ENCODE data around the gene NDFIP2. TPM values are rescaled to one million over a fixed set of nuclear protein-coding genes. Genes with fewer than 3 reads are reported as not detected.

NDFIP2 gene, protein sequence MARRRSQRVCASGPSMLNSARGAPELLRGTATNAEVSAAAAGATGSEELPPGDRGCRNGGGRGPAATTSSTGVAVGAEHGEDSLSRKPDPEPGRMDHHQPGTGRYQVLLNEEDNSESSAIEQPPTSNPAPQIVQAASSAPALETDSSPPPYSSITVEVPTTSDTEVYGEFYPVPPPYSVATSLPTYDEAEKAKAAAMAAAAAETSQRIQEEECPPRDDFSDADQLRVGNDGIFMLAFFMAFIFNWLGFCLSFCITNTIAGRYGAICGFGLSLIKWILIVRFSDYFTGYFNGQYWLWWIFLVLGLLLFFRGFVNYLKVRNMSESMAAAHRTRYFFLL
- total RNA-seq (2022; extraction: Qiagen RNA extraction) = 16.7 to 21.8 TPM (median 19.1 TPM) in 5 replicates

DNA sequence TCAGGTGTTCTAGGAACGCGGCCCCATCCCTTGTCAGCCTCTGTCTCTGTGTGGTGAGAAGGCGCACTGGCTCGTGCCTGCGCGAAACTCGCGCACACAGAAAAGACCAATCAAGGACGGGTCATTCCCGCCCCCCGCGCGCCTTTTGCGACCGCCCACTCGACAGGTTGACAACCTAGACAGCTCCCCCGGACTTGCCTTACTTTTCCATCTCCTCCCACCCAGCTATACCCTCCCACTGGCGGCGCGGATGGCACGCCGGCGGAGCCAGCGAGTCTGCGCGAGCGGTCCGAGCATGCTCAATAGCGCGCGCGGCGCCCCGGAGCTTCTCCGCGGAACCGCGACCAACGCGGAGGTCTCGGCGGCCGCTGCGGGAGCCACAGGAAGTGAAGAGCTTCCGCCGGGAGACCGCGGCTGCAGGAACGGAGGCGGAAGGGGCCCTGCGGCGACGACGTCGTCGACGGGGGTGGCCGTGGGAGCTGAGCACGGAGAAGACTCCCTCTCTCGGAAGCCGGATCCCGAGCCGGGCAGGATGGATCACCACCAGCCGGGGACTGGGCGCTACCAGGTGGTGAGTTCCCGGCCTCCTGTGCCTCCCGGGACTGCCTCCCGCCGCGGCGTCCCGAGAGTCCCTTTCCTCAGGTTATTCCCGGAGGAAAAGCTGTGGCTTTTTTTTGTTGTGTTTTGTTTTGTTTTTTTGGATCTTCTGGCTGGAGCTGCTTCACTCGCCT is at the start of gene NDFIP2:
Gene NDFIP2, plus strand, starts transcription at position 202 of the 731 bp plus-strand sequence. Its CDS starts 49 bp downstream, at position 251.

Other genes with a start within 250 kb of the NDFIP2 start
- gene RBM26, start 74.9 kb upstream of the NDFIP2 start, total RNA-seq (2022; extraction: Qiagen RNA extraction) = 16.5 to 23.1 TPM (median 19.8 TPM) in 5 replicates

Measured in A549 treated with AZD2906 at 1 μM for 4 hours (cell line).